Measurements from ENCODE around the gene SH2D4B.

Gene SH2D4B

DNA sequence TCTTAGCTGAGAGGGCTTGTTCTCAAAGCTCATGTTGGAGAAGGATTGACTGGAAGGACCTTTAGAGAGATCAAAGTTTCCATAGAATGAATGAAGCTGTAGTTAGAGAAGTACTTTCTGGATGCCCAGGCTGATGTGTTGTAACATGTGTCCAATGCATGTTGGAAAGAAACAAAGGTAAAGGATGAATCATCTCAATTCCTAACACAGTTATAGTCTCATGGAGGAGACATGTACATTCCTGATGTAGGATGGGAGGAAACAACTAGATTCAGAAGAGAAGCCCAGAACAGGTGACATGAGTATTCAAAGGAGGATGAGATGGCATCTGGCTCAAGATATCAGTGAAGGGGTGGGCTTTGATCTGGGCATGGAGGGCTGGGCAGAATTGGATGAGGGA lies 152.7 kb downstream of the SH2D4B start:
- no peak for DNase-seq (ENCODE audit: low read depth)

DNA sequence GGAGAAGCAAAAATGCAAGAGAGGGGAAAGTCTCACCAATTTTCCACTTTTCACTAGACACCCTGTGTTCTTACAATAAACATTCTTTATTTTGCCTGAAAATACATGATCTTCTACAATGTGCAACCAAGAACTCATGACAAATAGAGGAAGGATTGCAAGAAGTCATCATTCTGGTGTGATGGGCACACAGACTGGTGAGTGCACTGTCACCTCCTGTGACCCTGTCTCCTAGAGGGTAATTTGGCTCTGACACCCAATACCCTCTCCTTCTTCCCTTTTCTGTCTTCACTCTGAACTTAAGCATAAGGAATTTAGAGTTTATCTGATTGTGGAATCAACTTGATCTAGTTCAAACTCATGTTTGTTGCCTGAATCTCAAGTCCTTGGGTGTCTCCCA lies 153.7 kb downstream of the SH2D4B start:
- DNase-seq (ENCODE audit: low read depth), result no peak

DNA sequence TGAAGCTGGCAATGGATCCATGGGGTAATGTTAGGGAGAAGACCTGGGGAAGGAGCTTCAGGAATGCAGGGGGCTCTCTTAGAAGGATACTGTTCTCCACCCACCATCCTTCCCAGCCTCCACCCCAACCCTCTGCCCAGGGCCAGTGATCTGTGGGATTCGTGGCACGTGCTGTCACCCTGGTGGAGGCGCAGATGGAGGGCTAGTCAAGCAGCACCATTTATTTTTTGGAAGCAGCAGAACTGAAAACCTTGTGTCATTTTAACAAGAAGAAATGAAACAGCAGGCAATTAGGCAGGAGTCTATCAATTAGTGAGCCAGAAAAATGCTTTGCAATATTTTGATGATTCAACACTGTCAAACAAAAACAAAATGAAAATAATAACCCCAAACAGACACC lies 155.9 kb downstream of the SH2D4B start:
- no peak for DNase-seq (ENCODE audit: low read depth)

DNA sequence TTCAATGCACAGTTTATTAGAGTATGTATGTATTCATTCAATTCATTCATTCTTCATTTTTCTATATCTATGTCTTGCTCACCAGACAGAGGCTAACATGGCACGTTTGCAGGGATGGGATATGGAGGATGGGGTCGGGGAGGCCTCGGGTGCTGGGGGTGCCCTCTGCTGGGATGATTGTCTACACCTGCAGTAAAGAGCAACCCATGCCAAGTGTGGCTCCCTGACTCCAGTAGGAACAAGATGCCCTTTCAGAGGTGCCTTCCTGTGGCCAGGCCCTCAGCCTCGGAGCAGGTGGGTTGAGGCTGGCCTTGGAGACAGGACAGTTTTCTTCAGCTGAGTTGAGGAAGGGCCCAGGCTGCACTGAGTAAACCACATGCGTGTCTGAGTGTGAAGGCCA lies 157.2 kb downstream of the SH2D4B start:
- DNase-seq (ENCODE audit: low read depth), result no peak

All from iris pigment epithelial cell (primary cell).